HepG2 (cell line): ENCODE measurements around the gene ZNF345. TPM values are rescaled to one million over a fixed set of nuclear protein-coding genes. Genes with fewer than 3 reads are reported as not detected.

Experiments
- AGO2 ChIP-seq: fragments of 200-400 bp; formaldehyde crosslinking; optimal IDR thresholded peaks from 2 replicates; pipeline ENCODE3; 2017; ENCODE audit warnings: mild to moderate bottlenecking, low read depth, low read length, moderate library complexity
- CBX2 ChIP-seq, 2 experiments: fragments of 200-600 bp in 1 of 2; sonication (generic); formaldehyde crosslinking in 1 of 2; IDR thresholded peaks; 2 replicates each; pipeline versions ENCODE4 v1.7.0 to v1.8.1; 2018 to 2022; ENCODE audit warnings: low read depth in 2 of 2, low read length in 1 of 2, mild to moderate bottlenecking in 1 of 2, missing genetic modification reagents in 1 of 2
- CBX5 ChIP-seq: sonication (generic); formaldehyde crosslinking; IDR thresholded peaks from 2 replicates; pipeline ENCODE4 v1.4.0; 2020; ENCODE audit warnings: missing genetic modification reagents, borderline replicate concordance
- CHD4 ChIP-seq: fragments of 200-600 bp; sonication (generic); IDR thresholded peaks from 2 replicates; pipeline ENCODE4 v1.7.0; 2017; ENCODE audit warnings: mild to moderate bottlenecking, low read length, borderline replicate concordance
- CREB1 ChIP-seq, 2 experiments: fragments of 450-650 bp in 1 of 2; IDR thresholded peaks; 2 replicates each; pipeline ENCODE4 v1.6.1; 2016 to 2017; ENCODE audit warnings: control low read depth in 1 of 2, mild to moderate bottlenecking in 1 of 2, missing compliant biosample characterization in 1 of 2, missing genetic modification characterization in 1 of 2
- ELF1 ChIP-seq: sonication (generic); formaldehyde crosslinking; IDR thresholded peaks from 2 replicates; pipeline ENCODE4 v1.4.0; 2020; ENCODE audit warnings: missing genetic modification reagents
- ETV5 ChIP-seq: IDR thresholded peaks from 2 replicates; pipeline ENCODE4 v1.6.1; 2018; ENCODE audit warnings: missing biosample characterization, missing genetic modification reagents, inconsistent platforms, borderline replicate concordance
- GTF2F1 ChIP-seq: fragments of 150-350 bp; IDR thresholded peaks from 2 replicates; pipeline ENCODE4 v1.6.1; 2014; ENCODE audit warnings: low read length
- KLF13 ChIP-seq: sonication (generic); formaldehyde crosslinking; IDR thresholded peaks from 2 replicates; pipeline ENCODE4 v1.4.0; 2020; ENCODE audit warnings: mild to moderate bottlenecking, missing genetic modification reagents
- NFIB ChIP-seq: sonication (generic); formaldehyde crosslinking; IDR thresholded peaks from 2 replicates; pipeline ENCODE4 v1.9.0; 2021; ENCODE audit warnings: missing genetic modification reagents, mild to moderate bottlenecking, borderline replicate concordance
- RBM39 ChIP-seq: fragments of 200-400 bp; formaldehyde crosslinking; IDR thresholded peaks from one replicate; pipeline ENCODE4 v1.6.1; 2018; ENCODE audit warnings: antibody characterized with exemption, mild to moderate bottlenecking, low read depth, low read length; ENCODE audit not compliant: poor library complexity, severe bottlenecking
- RXRA ChIP-seq: sonication (generic); formaldehyde crosslinking; IDR thresholded peaks from 2 replicates; pipeline ENCODE4 v1.5.1; 2020; ENCODE audit warnings: missing genetic modification reagents
- RXRB ChIP-seq: IDR thresholded peaks from 2 replicates; pipeline ENCODE4 v1.6.1; 2016; ENCODE audit warnings: borderline replicate concordance, missing genetic modification reagents, missing compliant biosample characterization
- YEATS2 ChIP-seq: sonication (generic); formaldehyde crosslinking; IDR thresholded peaks from 2 replicates; pipeline ENCODE4 v1.4.0; 2020; ENCODE audit warnings: missing genetic modification reagents, borderline replicate concordance
- ZBTB38 ChIP-seq: sonication (generic); formaldehyde crosslinking; IDR thresholded peaks from 2 replicates; pipeline ENCODE4 v1.5.1; 2020; ENCODE audit warnings: mild to moderate bottlenecking, missing genetic modification reagents
- ZFY ChIP-seq: sonication (generic); formaldehyde crosslinking; IDR thresholded peaks from 2 replicates; pipeline ENCODE4 v1.4.0; 2020; ENCODE audit warnings: missing genetic modification reagents
- ZNF33B ChIP-seq: sonication (generic); formaldehyde crosslinking; IDR thresholded peaks from 2 replicates; pipeline ENCODE4 v1.5.1; 2020; ENCODE audit warnings: mild to moderate bottlenecking, missing genetic modification reagents
- ZNF629 ChIP-seq: sonication (generic); formaldehyde crosslinking; conservative IDR thresholded peaks from 2 replicates; pipeline ENCODE4 v1.5.0; 2020; ENCODE audit warnings: missing genetic modification reagents
- polyA plus RNA-seq, 8 experiments: library from polyadenylated mRNA; depleted of rRNA in 3 of 8; stranded (reverse) in 7 of 8; unstranded in 1 of 8; fragments of >200 nt; fragmentation: Illumina TruSeq in 4 of 8; extraction: Trizol in 4 of 8; gene quantifications; 2 replicates each; pipeline versions ENCODE4 v1.2.1 to v1.2.3, GENCODE V29; 2011 to 2016; ENCODE audit warnings: low read depth in 4 of 8, missing spikeins in 1 of 8, mixed read lengths in 1 of 8; ENCODE audit not compliant: insufficient read depth in 1 of 8
- total RNA-seq, 5 experiments: library from RNA; depleted of rRNA; stranded (reverse); fragments of >200 nt; fragmentation: Illumina TruSeq; extraction: Trizol; gene quantifications; 2 replicates each; pipeline ENCODE4 v1.2.3, GENCODE V29; 2016; ENCODE audit warnings: low read depth in 1 of 5
- TF ChIP-seq, protein P1 (sequence below): sonication (generic); formaldehyde crosslinking; IDR thresholded peaks from 2 replicates; pipeline ENCODE4 v1.8.1; 2022; ENCODE audit warnings: low read depth, mild to moderate bottlenecking, missing genetic modification reagents
- TF ChIP-seq, protein P2 (sequence below): sonication (generic); formaldehyde crosslinking; conservative IDR thresholded peaks from 2 replicates; pipeline ENCODE4 v1.8.0; 2022; ENCODE audit warnings: mild to moderate bottlenecking, moderate library complexity, missing genetic modification reagents
- TF ChIP-seq, protein P3 (sequence below): sonication (generic); formaldehyde crosslinking; IDR thresholded peaks from 2 replicates; pipeline ENCODE4 v1.4.0; 2020; ENCODE audit warnings: missing genetic modification reagents, borderline replicate concordance

The ZNF345 gene
- total and polyA plus RNA-seq, 2 of the 13 experiments (the other 11 are each of a cell fraction or from before 2014, with no cell fraction given) = 2.6 to 2.9 TPM

DNA sequence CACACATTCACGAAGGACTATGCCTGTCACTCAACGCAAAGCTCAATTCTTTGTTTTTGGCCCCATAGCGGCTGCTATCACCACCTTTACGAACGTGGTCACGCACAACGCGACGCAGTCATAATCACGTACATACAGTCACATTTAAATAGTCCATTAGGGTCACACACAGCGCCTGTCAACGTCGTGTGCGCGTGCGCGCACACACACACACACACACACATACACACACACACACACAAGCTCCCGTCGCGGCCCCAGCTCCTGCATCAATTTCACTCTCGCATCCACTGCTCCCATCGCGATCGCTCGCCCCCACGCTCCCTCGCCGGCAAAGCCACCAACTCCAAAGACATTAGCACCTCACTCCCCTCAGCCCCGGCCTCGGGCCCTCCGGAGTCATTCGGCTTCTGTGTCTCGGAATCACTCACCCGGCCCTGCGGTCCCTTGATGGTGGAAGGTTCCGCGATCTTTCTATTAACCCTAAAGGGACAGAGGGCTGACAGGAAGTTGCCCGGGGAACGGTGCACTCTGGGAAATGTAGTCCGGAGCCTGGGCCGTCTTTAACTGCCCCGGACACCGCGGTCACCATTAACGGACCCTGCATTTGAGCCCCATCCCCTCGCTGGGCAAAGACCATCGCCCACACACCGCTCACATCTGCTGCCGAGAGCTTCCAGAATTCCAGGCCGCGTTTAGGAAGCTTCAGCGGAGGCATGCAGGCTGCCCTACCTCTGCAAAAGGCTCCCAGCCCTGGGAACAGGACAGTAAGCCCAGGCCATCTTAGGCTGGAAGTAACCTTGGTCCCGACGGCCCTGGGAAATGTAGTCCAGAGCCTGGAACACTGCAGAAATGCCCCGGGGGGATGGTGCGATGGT, 12.5 kb upstream of the ZNF345 start, which contains the start of gene ZNF790 (continued):
- TF ChIP-seq YEATS2 (peak; percentile 82), CREB1 (IDR thresholded peaks at IDR 0.05) (peak; percentile 77), CREB1 (CRISPR knock-in tag; IDR thresholded peaks at IDR 0.05) (peak; percentile 87), AGO2 (peak; percentile 85), CBX2 (IDR thresholded peaks at IDR 0.05; ENCODE audit: low read depth, low read length) (no peak), CBX2 (CRISPR knock-in tag; IDR thresholded peaks at IDR 0.05; ENCODE audit: low read depth) (no peak), CHD4 (peak; percentile 45; the same call in 1 of the 2 replicates), ZBTB38 (CRISPR knock-in tag) (peak; percentile 36; the same call in 1 of the 2 replicates), RXRA (peak; percentile 44; the same call in 1 of the 2 replicates), NFIB (CRISPR knock-in tag) (no peak), GTF2F1 (no peak), ZFY (CRISPR knock-in tag) (peak; percentile 94), ZNF33B (CRISPR knock-in tag) (0 out of 2 replicates have a peak, but pooled peaks have one; percentile 45), RXRB (CRISPR knock-in tag) (0 out of 2 replicates have a peak, but pooled peaks have one; percentile 8), KLF13 (CRISPR knock-in tag) (no peak), CBX5 (peak; percentile 42; the same call in 1 of the 2 replicates), ELF1 (CRISPR knock-in tag) (peak; percentile 91), ZNF629 (CRISPR knock-in tag) (0 out of 2 replicates have a peak, but pooled peaks have one; percentile 26), RBM39 (peak; percentile 89), ETV5 (CRISPR knock-in tag) (peak; percentile 36; the same call in 1 of the 2 replicates)
- TF ChIP-seq, protein P1, sequence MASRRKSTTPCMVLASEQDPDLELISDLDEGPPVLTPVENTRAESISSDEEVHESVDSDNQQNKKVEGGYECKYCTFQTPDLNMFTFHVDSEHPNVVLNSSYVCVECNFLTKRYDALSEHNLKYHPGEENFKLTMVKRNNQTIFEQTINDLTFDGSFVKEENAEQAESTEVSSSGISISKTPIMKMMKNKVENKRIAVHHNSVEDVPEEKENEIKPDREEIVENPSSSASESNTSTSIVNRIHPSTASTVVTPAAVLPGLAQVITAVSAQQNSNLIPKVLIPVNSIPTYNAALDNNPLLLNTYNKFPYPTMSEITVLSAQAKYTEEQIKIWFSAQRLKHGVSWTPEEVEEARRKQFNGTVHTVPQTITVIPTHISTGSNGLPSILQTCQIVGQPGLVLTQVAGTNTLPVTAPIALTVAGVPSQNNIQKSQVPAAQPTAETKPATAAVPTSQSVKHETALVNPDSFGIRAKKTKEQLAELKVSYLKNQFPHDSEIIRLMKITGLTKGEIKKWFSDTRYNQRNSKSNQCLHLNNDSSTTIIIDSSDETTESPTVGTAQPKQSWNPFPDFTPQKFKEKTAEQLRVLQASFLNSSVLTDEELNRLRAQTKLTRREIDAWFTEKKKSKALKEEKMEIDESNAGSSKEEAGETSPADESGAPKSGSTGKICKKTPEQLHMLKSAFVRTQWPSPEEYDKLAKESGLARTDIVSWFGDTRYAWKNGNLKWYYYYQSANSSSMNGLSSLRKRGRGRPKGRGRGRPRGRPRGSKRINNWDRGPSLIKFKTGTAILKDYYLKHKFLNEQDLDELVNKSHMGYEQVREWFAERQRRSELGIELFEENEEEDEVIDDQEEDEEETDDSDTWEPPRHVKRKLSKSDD (CRISPR knock-in tag) = 0 out of 2 replicates have a peak, but pooled peaks have one; percentile 59
- TF ChIP-seq, protein P2, sequence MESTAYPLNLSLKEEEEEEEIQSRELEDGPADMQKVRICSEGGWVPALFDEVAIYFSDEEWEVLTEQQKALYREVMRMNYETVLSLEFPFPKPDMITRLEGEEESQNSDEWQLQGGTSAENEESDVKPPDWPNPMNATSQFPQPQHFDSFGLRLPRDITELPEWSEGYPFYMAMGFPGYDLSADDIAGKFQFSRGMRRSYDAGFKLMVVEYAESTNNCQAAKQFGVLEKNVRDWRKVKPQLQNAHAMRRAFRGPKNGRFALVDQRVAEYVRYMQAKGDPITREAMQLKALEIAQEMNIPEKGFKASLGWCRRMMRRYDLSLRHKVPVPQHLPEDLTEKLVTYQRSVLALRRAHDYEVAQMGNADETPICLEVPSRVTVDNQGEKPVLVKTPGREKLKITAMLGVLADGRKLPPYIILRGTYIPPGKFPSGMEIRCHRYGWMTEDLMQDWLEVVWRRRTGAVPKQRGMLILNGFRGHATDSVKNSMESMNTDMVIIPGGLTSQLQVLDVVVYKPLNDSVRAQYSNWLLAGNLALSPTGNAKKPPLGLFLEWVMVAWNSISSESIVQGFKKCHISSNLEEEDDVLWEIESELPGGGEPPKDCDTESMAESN (CRISPR knock-in tag) = no peak; the same call in 1 of the 2 replicates
- TF ChIP-seq, protein P3, sequence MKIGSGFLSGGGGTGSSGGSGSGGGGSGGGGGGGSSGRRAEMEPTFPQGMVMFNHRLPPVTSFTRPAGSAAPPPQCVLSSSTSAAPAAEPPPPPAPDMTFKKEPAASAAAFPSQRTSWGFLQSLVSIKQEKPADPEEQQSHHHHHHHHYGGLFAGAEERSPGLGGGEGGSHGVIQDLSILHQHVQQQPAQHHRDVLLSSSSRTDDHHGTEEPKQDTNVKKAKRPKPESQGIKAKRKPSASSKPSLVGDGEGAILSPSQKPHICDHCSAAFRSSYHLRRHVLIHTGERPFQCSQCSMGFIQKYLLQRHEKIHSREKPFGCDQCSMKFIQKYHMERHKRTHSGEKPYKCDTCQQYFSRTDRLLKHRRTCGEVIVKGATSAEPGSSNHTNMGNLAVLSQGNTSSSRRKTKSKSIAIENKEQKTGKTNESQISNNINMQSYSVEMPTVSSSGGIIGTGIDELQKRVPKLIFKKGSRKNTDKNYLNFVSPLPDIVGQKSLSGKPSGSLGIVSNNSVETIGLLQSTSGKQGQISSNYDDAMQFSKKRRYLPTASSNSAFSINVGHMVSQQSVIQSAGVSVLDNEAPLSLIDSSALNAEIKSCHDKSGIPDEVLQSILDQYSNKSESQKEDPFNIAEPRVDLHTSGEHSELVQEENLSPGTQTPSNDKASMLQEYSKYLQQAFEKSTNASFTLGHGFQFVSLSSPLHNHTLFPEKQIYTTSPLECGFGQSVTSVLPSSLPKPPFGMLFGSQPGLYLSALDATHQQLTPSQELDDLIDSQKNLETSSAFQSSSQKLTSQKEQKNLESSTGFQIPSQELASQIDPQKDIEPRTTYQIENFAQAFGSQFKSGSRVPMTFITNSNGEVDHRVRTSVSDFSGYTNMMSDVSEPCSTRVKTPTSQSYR (CRISPR knock-in tag) = peak; percentile 63; the same call in 1 of the 2 replicates
